HL-60/S4 treated with retinoic acid at 250 ng/mL for 4 days and 3 days (cell line): ENCODE data around the gene HEBP2.

Experiments used
- in situ Hi-C: fragments of 300-500 bp; cut with MboI; formaldehyde crosslinking; loops from 2 replicates; pipeline ENCODE4 v1.7.0; 2022; ENCODE audit warnings: low sequenced_read_pairs

The HEBP2 gene

GRCh38 chr6:138450445-138450844, 46.4 kb downstream of the HEBP2 start:
- in situ Hi-C loops, result no loop called here

GRCh38 chr6:138451043-138451442, 47.0 kb downstream of the HEBP2 start:
- in situ Hi-C loops, result no loop called here

- in situ Hi-C loops, result no loop called here
These were observed 51.1 kb downstream of the HEBP2 start for GRCh38 chr6:138454981-138455706.

GRCh38 chr6:138455746-138456400, 51.9 kb downstream of the HEBP2 start:
- in situ Hi-C loops, result no loop called here

GRCh38 chr6:138456401-138456790, 52.4 kb downstream of the HEBP2 start:
- in situ Hi-C loops, result no loop called here

GRCh38 chr6:138461647-138462046, 57.6 kb downstream of the HEBP2 start:
- in situ Hi-C loops, result no loop called here

- in situ Hi-C loops, result no loop called here
These were observed 60.1 kb downstream of the HEBP2 start for GRCh38 chr6:138464085-138464484.

GRCh38 chr6:138465007-138465645, 61.1 kb downstream of the HEBP2 start:
- in situ Hi-C loops, result no loop called here

GRCh38 chr6:138467901-138468300, 63.9 kb downstream of the HEBP2 start:
- in situ Hi-C loops, result no loop called here

GRCh38 chr6:138468320-138469015, 64.4 kb downstream of the HEBP2 start:
- in situ Hi-C loops, result no loop called here
